Measurements from ENCODE around the gene MTX1. TPM values are rescaled to one million over a fixed set of nuclear protein-coding genes. Genes with fewer than 3 reads are reported as not detected.

Gene MTX1
- total RNA-seq, 4 donors from 2014 or later, result 34.1 to 52.8 (median 38.0) TPM

GRCh38 chr1:155263067-155263466 is 54.6 kb downstream of the MTX1 start:
- 84% methylated on average over 11 of the region's 11 CpGs for WGBS
- intact Hi-C loops (cut with DNase I), result no loop called here
- peak overlapping the region; percentile 81 to 89 (median 85) for H3K27ac ChIP-seq (replicated peaks in 1 of 4)
- peaks cover 21 to 27% (median 24%) of the 10 kb centered on the region in 4 donors for H3K4me1 ChIP-seq
- no peak for TF ChIP-seq POLR2A (IDR thresholded peaks at IDR 0.05; ENCODE audit: low read depth)
- TF ChIP-seq POLR2AphosphoS5 (IDR thresholded peaks at IDR 0.05), result no peak
- no peak for TF ChIP-seq EP300 (IDR thresholded peaks at IDR 0.05)
- TF ChIP-seq, protein P1, sequence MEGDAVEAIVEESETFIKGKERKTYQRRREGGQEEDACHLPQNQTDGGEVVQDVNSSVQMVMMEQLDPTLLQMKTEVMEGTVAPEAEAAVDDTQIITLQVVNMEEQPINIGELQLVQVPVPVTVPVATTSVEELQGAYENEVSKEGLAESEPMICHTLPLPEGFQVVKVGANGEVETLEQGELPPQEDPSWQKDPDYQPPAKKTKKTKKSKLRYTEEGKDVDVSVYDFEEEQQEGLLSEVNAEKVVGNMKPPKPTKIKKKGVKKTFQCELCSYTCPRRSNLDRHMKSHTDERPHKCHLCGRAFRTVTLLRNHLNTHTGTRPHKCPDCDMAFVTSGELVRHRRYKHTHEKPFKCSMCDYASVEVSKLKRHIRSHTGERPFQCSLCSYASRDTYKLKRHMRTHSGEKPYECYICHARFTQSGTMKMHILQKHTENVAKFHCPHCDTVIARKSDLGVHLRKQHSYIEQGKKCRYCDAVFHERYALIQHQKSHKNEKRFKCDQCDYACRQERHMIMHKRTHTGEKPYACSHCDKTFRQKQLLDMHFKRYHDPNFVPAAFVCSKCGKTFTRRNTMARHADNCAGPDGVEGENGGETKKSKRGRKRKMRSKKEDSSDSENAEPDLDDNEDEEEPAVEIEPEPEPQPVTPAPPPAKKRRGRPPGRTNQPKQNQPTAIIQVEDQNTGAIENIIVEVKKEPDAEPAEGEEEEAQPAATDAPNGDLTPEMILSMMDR (IDR thresholded peaks at IDR 0.05), result no peak
- peaks cover 49 to 78% (median 71%) of the 10 kb centered on the region in 4 donors for H3K36me3 ChIP-seq
- no peak for DNase-seq (ENCODE audit: extremely low spot score)
- no peaks in the 10 kb centered on the region for H3K27me3 ChIP-seq
- H3K4me3 ChIP-seq, result no peak overlapping the region
- no peaks in the 10 kb centered on the region for H3K9me3 ChIP-seq

Other genes with a start within 250 kb of the MTX1 start
- gene PYGO2, start 246.9 kb upstream of the MTX1 start, total RNA-seq, result 10 to 100 TPM; 20.2 to 35.3 (median 27.7) TPM
- gene SHC1, start 237.9 kb upstream of the MTX1 start, total RNA-seq, result 100 to 1,000 TPM in 1 of 4 donors, 10 to 100 TPM in 3; 60.6 to 101 (median 93.4) TPM
- gene CKS1B, start 234.0 kb upstream of the MTX1 start, total RNA-seq, result 10 to 100 TPM; 11.6 to 21.5 (median 18.8) TPM
- 10 to 100 TPM; 19.5 to 29.6 (median 23.0) TPM for gene FLAD1, start 225.4 kb upstream of the MTX1 start, total RNA-seq
- not detected for gene LENEP, start 215.1 kb upstream of the MTX1 start, total RNA-seq
- gene ZBTB7B, start 205.9 kb upstream of the MTX1 start, total RNA-seq, result 10 to 100 TPM; 50.0 to 68.9 (median 55.8) TPM
- gene DCST2, start 174.9 kb upstream of the MTX1 start, total RNA-seq, result under 1 TPM in 2 of 4 donors, not detected in 2; 0.11 to 0.19 TPM
- gene DCST1, start 174.9 kb upstream of the MTX1 start, total RNA-seq, result under 1 TPM in 1 of 4 donors, not detected in 3; 0.42 TPM
- 100 to 1,000 TPM in 2 of 4 donors, 10 to 100 TPM in 2; 61.5 to 142 (median 115) TPM for gene ADAM15, start 157.4 kb upstream of the MTX1 start, total RNA-seq
- gene EFNA4, start 145.0 kb upstream of the MTX1 start, total RNA-seq, result 1 to 10 TPM in 3 of 4 donors, under 1 TPM in 1; 0.83 to 4.5 (median 3.2) TPM
- 1 to 10 TPM in 2 of 4 donors, under 1 TPM in 1, not detected in 1; 0.91 to 1.7 (median 1.7) TPM for gene EFNA3, start 129.9 kb upstream of the MTX1 start, total RNA-seq
- gene EFNA1, start 80.8 kb upstream of the MTX1 start, total RNA-seq, result 10 to 100 TPM; 11.2 to 37.3 (median 27.5) TPM
- gene SLC50A1, start 72.8 kb upstream of the MTX1 start, total RNA-seq, result 10 to 100 TPM; 13.3 to 18.7 (median 15.2) TPM
- gene DPM3, start 68.2 kb upstream of the MTX1 start, total RNA-seq, result 100 to 1,000 TPM in 2 of 4 donors, 10 to 100 TPM in 2; 54.5 to 176 (median 80.6) TPM
- 100 to 1,000 TPM in 2 of 4 donors, 10 to 100 TPM in 2; 76.0 to 146 (median 108) TPM for gene KRTCAP2, start 35.4 kb upstream of the MTX1 start, total RNA-seq
- 1 to 10 TPM in 1 of 4 donors, under 1 TPM in 2, not detected in 1; 0.13 to 1.7 (median 0.17) TPM for gene TRIM46, start 34.8 kb upstream of the MTX1 start, total RNA-seq
- gene THBS3, start 798 bp upstream of the MTX1 start, total RNA-seq, result 10 to 100 TPM; 16.2 to 37.4 (median 23.4) TPM
- 10 to 100 TPM; 15.1 to 38.7 (median 22.6) TPM for gene ENTREP3, start 46.8 kb downstream of the MTX1 start, total RNA-seq
- gene SCAMP3, start 53.7 kb downstream of the MTX1 start, total RNA-seq, result 10 to 100 TPM; 33.6 to 56.0 (median 43.5) TPM
- gene CLK2, start 64.8 kb downstream of the MTX1 start, total RNA-seq, result 10 to 100 TPM; 17.6 to 32.0 (median 25.3) TPM
- 1 to 10 TPM; 1.0 to 2.1 (median 1.4) TPM for gene HCN3, start 68.8 kb downstream of the MTX1 start, total RNA-seq
- gene PKLR, start 92.7 kb downstream of the MTX1 start, total RNA-seq, result not detected
- 10 to 100 TPM; 70.2 to 97.2 (median 82.0) TPM for gene FDPS, start 100.2 kb downstream of the MTX1 start, total RNA-seq
- gene RUSC1, start 112.2 kb downstream of the MTX1 start, total RNA-seq, result 10 to 100 TPM; 15.6 to 35.4 (median 27.2) TPM

Data from esophagus muscularis mucosa (tissue), 4 donors.